Measurements from ENCODE around the gene IGFLR1.

Gene IGFLR1

GRCh38 chr19:35742121-35742724, at the start of gene IGFLR1:
Gene IGFLR1, minus strand, starts transcription at chr19:35742452. Its CDS starts 1,272 bp downstream, at chr19:35741180.
- peak; percentile 55 to 64 for DNase-seq (ENCODE audit: low read depth in 2 of 2)

- DNase-seq (ENCODE audit: low read depth in 2 of 2), result no peak
Observed at GRCh38 chr19:35791814-35792279, 49.6 kb upstream of the IGFLR1 start.

- DNase-seq (ENCODE audit: low read depth in 2 of 2), result no peak
Observed at GRCh38 chr19:35790981-35791813, 48.9 kb upstream of the IGFLR1 start.

GRCh38 chr19:35789978-35790944, 48.0 kb upstream of the IGFLR1 start:
- no peak for DNase-seq (ENCODE audit: low read depth in 2 of 2)

GRCh38 chr19:35789195-35789977, 47.1 kb upstream of the IGFLR1 start:
- DNase-seq (ENCODE audit: low read depth in 2 of 2), result no peak

GRCh38 chr19:35788205-35788960, 46.1 kb upstream of the IGFLR1 start:
- DNase-seq (ENCODE audit: low read depth in 2 of 2), result no peak

- no peak for DNase-seq (ENCODE audit: low read depth in 2 of 2)
Observed at GRCh38 chr19:35787227-35787799, 45.1 kb upstream of the IGFLR1 start.

GRCh38 chr19:35786299-35787160, 44.3 kb upstream of the IGFLR1 start:
- DNase-seq (ENCODE audit: low read depth in 2 of 2), result no peak

- DNase-seq (ENCODE audit: low read depth in 2 of 2), result no peak
Observed at GRCh38 chr19:35785339-35785627, 43.0 kb upstream of the IGFLR1 start.

- DNase-seq (ENCODE audit: low read depth in 2 of 2), result no peak
Observed at GRCh38 chr19:35784503-35785338, 42.5 kb upstream of the IGFLR1 start.

- no peak for DNase-seq (ENCODE audit: low read depth in 2 of 2)
Observed at GRCh38 chr19:35783469-35784434, 41.5 kb upstream of the IGFLR1 start.

GRCh38 chr19:35782589-35782988, 40.3 kb upstream of the IGFLR1 start:
- no peak for DNase-seq (ENCODE audit: low read depth in 2 of 2)

- no peak for DNase-seq (ENCODE audit: low read depth in 2 of 2)
Observed at GRCh38 chr19:35781650-35782049, 39.4 kb upstream of the IGFLR1 start.

- no peak for DNase-seq (ENCODE audit: low read depth in 2 of 2)
Observed at GRCh38 chr19:35780717-35781116, 38.5 kb upstream of the IGFLR1 start.

- DNase-seq (ENCODE audit: low read depth in 2 of 2), result no peak
Observed at GRCh38 chr19:35780058-35780457, 37.8 kb upstream of the IGFLR1 start.

- no peak for DNase-seq (ENCODE audit: low read depth in 2 of 2)
Observed at GRCh38 chr19:35779033-35779432, 36.8 kb upstream of the IGFLR1 start.

GRCh38 chr19:35777961-35778360, 35.7 kb upstream of the IGFLR1 start:
- DNase-seq (ENCODE audit: low read depth in 2 of 2), result no peak
